Caco-2 (cell line): ENCODE measurements around the gene MGAT1. TPM values are rescaled to one million over a fixed set of nuclear protein-coding genes. Genes with fewer than 3 reads are reported as not detected.

Experiments used
- BruUV-seq: library from RNA; stranded (reverse); fragments of 400-500 nt; replicated peaks from 2 replicates; lab custom pipeline; 2021; lab: Mats Ljungman, UMichigan
- CTCF ChIA-PET: fragments of 300-600 bp; sonication (Branson Sonifier 250); formaldehyde crosslinking; loops from one replicate; lab custom pipeline; 2022; ENCODE audit warnings: antibody characterized with exemption; lab: Charles Lee
- POLR2A ChIA-PET: fragments of 300-600 bp; sonication (Branson Sonifier 250); formaldehyde crosslinking; loops from one replicate; lab custom pipeline; 2022; ENCODE audit warnings: antibody characterized with exemption; lab: Charles Lee
- DNase-seq, 2 experiments: peaks; one replicate each; pipeline versions ENCODE4 v3.0.0 to v3.0.0-alpha.2; 2020 to 2022
- H3K27me3 ChIP-seq: replicated peaks from 2 replicates; pipeline ENCODE4 v1.6.0; 2011; ENCODE audit warnings: low read length; ENCODE audit not compliant: control insufficient read depth, insufficient read depth
- H3K36me3 ChIP-seq: 2 replicates; pipeline ENCODE4 v1.5.1; 2011; ENCODE audit warnings: low read length; ENCODE audit not compliant: control insufficient read depth, insufficient read depth
- H3K4me1 ChIP-seq: fragments of 250-450 bp; sonication (Bioruptor Pico); 2 replicates; pipeline ENCODE4 v1.5.1; 2020; ENCODE audit warnings: mild to moderate bottlenecking
- H3K4me3 ChIP-seq: 2 replicates; pipeline ENCODE4 v1.5.1; 2011; ENCODE audit warnings: low read depth, mild to moderate bottlenecking, control low read depth, low read length
- H3K9me3 ChIP-seq: fragments of 250-450 bp; sonication (Bioruptor Pico); 2 replicates; pipeline ENCODE4 v1.5.1; 2020; ENCODE audit warnings: mild to moderate bottlenecking, moderate library complexity
- H3K27ac Mint-ChIP-seq: one replicate; pipeline ENCODE4 v1.8.0; 2022; ENCODE audit warnings: mixed read lengths; ENCODE audit not compliant: unreplicated experiment
- H3K27me3 Mint-ChIP-seq: one replicate; pipeline ENCODE4 v1.8.0; 2022; ENCODE audit warnings: mixed read lengths; ENCODE audit not compliant: insufficient read depth, unreplicated experiment
- H3K36me3 Mint-ChIP-seq: one replicate; pipeline ENCODE4 v1.8.0; 2022; ENCODE audit warnings: mild to moderate bottlenecking, mixed read lengths; ENCODE audit not compliant: insufficient read depth, unreplicated experiment
- H3K4me1 Mint-ChIP-seq: one replicate; pipeline ENCODE4 v1.8.0; 2022; ENCODE audit warnings: low read depth, mixed read lengths; ENCODE audit not compliant: unreplicated experiment
- H3K4me3 Mint-ChIP-seq: one replicate; pipeline ENCODE4 v1.8.0; 2022; ENCODE audit warnings: mild to moderate bottlenecking, moderate library complexity, mixed read lengths; ENCODE audit not compliant: unreplicated experiment
- H3K9me3 Mint-ChIP-seq: one replicate; pipeline ENCODE4 v1.8.0; 2022; ENCODE audit warnings: mixed read lengths; ENCODE audit not compliant: unreplicated experiment
- intact Hi-C: fragments of 100-400 bp; cut with micrococcal nuclease; formaldehyde crosslinking; loops from one replicate; pipeline ENCODE4 v1.10.0; 2022; ENCODE audit not compliant: unreplicated experiment
- total RNA-seq: library from RNA; stranded (reverse); gene quantifications from 2 replicates; pipeline ENCODE4 v1.2.3, GENCODE V29; 2022
- TF ChIP-seq, protein P1 (sequence below), 2 experiments: fragments of 200-600 bp in 1 of 2; IDR thresholded peaks; 1 replicate in 1 of 2; 2 replicates in 1 of 2; pipeline versions ENCODE4 v1.5.1 to v1.8.0; 2011 to 2022; ENCODE audit warnings: antibody characterized with exemption in 1 of 2, control low read depth in 1 of 2, inconsistent platforms in 1 of 2, low read depth in 1 of 2, low read length in 1 of 2, mild to moderate bottlenecking in 1 of 2, moderate library complexity in 1 of 2; ENCODE audit not compliant: insufficient read depth in 1 of 2, severe bottlenecking in 1 of 2, unreplicated experiment in 1 of 2

MGAT1 gene
- total RNA-seq, 1 experiment from 2014 or later, result 80.1 TPM

DNA sequence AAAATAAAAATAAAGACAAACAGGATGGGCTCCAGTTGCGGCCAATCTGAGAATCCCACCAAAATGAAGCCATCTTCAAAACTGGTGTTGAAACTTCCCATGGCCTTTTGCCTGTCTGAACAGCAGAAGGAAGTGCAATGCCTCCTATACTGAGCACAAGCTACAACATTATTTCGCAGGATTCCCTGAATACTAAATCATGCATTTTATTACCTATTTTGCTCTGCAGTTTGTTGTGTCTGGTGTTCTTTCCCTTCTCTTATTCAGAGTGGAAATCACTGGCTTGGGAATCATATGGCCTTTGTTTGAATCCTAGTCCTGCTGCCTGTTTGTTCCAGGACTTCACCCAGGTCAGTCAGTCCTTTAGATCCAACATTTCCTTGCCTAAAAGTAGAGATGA, 62.6 kb downstream of the MGAT1 start, which contains the start of gene OR2Y1:
Gene OR2Y1 (minus strand): TSS at position 101 of the 400 bp plus-strand sequence. CDS start 0 bp downstream, at position 101.
- Mint-ChIP-seq H3K36me3 (no peaks in the 10 kb centered on the region), H3K27me3 (peaks cover 11% of the 10 kb centered on the region), H3K27ac (no peak within 1 kb of the TSS), H3K9me3 (no peaks in the 10 kb centered on the region), H3K4me3 (no peak within 1 kb of the TSS), H3K4me1 (peaks cover 6% of the 10 kb centered on the region)
- no peak within 1 kb of the TSS for H3K4me3 ChIP-seq
- H3K9me3 ChIP-seq, result peaks cover 3% of the 10 kb centered on the region; the same call in 1 of the 2 replicates
- BruUV-seq, result no TSS peak
- intact Hi-C loops, result no loop called here
- TF ChIP-seq, protein P1, sequence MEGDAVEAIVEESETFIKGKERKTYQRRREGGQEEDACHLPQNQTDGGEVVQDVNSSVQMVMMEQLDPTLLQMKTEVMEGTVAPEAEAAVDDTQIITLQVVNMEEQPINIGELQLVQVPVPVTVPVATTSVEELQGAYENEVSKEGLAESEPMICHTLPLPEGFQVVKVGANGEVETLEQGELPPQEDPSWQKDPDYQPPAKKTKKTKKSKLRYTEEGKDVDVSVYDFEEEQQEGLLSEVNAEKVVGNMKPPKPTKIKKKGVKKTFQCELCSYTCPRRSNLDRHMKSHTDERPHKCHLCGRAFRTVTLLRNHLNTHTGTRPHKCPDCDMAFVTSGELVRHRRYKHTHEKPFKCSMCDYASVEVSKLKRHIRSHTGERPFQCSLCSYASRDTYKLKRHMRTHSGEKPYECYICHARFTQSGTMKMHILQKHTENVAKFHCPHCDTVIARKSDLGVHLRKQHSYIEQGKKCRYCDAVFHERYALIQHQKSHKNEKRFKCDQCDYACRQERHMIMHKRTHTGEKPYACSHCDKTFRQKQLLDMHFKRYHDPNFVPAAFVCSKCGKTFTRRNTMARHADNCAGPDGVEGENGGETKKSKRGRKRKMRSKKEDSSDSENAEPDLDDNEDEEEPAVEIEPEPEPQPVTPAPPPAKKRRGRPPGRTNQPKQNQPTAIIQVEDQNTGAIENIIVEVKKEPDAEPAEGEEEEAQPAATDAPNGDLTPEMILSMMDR (IDR thresholded peaks at IDR 0.05; ENCODE audit: insufficient read depth in 1 of 2, low read depth in 1 of 2, low read length in 1 of 2, severe bottlenecking in 1 of 2, unreplicated experiment in 1 of 2), result no peak
- no peaks in the 10 kb centered on the region for H3K27me3 ChIP-seq
- no peaks in the 10 kb centered on the region for H3K36me3 ChIP-seq
- ChIA-PET CTCF (no interaction called here), POLR2A (no interaction called here)
- peaks cover 7% of the 10 kb centered on the region; the same call in 1 of the 2 replicates for H3K4me1 ChIP-seq
- no peak for DNase-seq

DNA sequence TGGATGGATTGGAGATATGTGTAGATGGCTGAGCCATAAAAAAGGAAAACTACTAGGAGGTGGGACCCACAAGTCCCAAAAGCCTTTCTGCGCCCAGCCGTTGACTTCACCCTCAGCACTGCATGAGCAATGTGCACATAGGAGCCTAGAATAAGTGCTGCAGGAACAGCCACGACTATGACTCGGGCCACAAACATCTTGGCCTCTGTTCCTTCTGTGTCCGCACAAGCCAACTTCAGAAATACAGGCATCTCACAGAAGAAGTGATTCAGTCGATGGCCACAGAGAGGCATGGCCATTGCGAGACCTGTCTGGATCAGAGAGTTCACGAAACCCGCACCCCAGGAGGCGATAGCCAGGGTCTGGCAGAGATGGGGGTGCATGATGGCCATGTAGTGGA, 63.3 kb downstream of the MGAT1 start:
- H3K27ac Mint-ChIP-seq, result no peak overlapping the region
- no peaks in the 10 kb centered on the region for H3K36me3 ChIP-seq
- TF ChIP-seq, protein P1 (IDR thresholded peaks at IDR 0.05; ENCODE audit: insufficient read depth in 1 of 2, low read depth in 1 of 2, low read length in 1 of 2, severe bottlenecking in 1 of 2, unreplicated experiment in 1 of 2), result no peak
- POLR2A ChIA-PET, result no interaction called here
- peaks cover 6% of the 10 kb centered on the region for H3K4me1 Mint-ChIP-seq
- H3K36me3 Mint-ChIP-seq, result no peaks in the 10 kb centered on the region
- no peaks in the 10 kb centered on the region for H3K27me3 ChIP-seq
- no peaks in the 10 kb centered on the region for H3K9me3 Mint-ChIP-seq
- CTCF ChIA-PET, result no interaction called here
- peaks cover 7% of the 10 kb centered on the region; the same call in 1 of the 2 replicates for H3K4me1 ChIP-seq
- H3K4me3 ChIP-seq, result no peak overlapping the region
- BruUV-seq, result no TSS peak
- intact Hi-C loops, result no loop called here
- no peak for DNase-seq
- peaks cover 13% of the 10 kb centered on the region for H3K27me3 Mint-ChIP-seq
- peaks cover 3% of the 10 kb centered on the region; the same call in 1 of the 2 replicates for H3K9me3 ChIP-seq
- H3K4me3 Mint-ChIP-seq, result no peak overlapping the region

DNA sequence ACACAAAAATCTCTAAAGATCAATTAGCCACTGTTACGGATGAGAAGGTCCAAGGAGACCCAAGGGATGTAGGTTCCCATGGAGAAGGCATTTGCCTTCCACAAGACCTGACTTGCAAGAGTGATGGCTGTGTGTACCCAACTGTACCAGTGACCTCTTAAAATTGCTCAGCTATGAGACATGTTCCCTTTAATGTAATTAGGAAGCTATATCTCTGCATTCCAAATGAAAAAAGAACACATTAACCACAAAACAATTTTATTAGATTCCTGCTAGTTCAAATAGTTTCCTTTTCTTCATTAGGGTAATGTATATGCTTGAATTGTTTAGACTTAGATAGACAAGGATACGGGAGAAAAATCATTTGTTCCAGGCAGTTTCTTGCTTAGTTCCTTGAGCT, 66.1 kb downstream of the MGAT1 start:
- TF ChIP-seq, protein P1 (IDR thresholded peaks at IDR 0.05; ENCODE audit: insufficient read depth in 1 of 2, low read depth in 1 of 2, low read length in 1 of 2, severe bottlenecking in 1 of 2, unreplicated experiment in 1 of 2), result no peak
- Histone ChIP-seq H3K27me3 (no peaks in the 10 kb centered on the region), H3K9me3 (no peaks in the 10 kb centered on the region), H3K4me1 (no peaks in the 10 kb centered on the region), H3K4me3 (no peak overlapping the region), H3K36me3 (no peaks in the 10 kb centered on the region)
- POLR2A ChIA-PET, result no interaction called here
- no TSS peak for BruUV-seq
- Mint-ChIP-seq H3K4me1 (peaks cover 6% of the 10 kb centered on the region), H3K27me3 (peaks cover 15% of the 10 kb centered on the region), H3K27ac (no peak overlapping the region), H3K4me3 (no peak overlapping the region), H3K36me3 (no peaks in the 10 kb centered on the region), H3K9me3 (no peaks in the 10 kb centered on the region)
- intact Hi-C loops, result no loop called here
- DNase-seq, result no peak
- CTCF ChIA-PET, result no interaction called here

Other genes starting within 250 kb of the MGAT1 start
- gene SCGB3A1, start 211.3 kb downstream of the MGAT1 start, total RNA-seq, result not detected in 2 replicates
- not detected in 2 replicates for gene FLT4, start 153.2 kb downstream of the MGAT1 start, total RNA-seq
- not detected in 2 replicates for gene OR2Y1, start 62.7 kb downstream of the MGAT1 start, total RNA-seq
- gene ZFP62, start 58.5 kb upstream of the MGAT1 start, total RNA-seq, result 34.4 and 35.9 TPM in 2 replicates
- 6.0 and 7.3 TPM in 2 replicates for gene BTNL8, start 96.4 kb upstream of the MGAT1 start, total RNA-seq
- gene BTNL3, start 186.0 kb upstream of the MGAT1 start, total RNA-seq, result 0.14 TPM in 1 of 2 replicates, not detected in the other
- 8.4 and 10.0 TPM in 2 replicates for gene BTNL9, start 237.5 kb upstream of the MGAT1 start, total RNA-seq